Mucosa of stomach (tissue), 1 donor: Measurements from ENCODE around the gene STS.
"Not testable (repeated sequence)": the region's sequence is repeated elsewhere in the genome, so short reads cannot be mapped to it uniquely, and the experiment has no call there.

Experiments used
- H3K27me3 ChIP-seq: one replicate; pipeline ENCODE4 v1.7.0; 2013; ENCODE audit warnings: mild to moderate bottlenecking, low read length; ENCODE audit not compliant: control insufficient read depth, insufficient read depth
- H3K36me3 ChIP-seq: one replicate; pipeline ENCODE4 v1.7.0; 2013; ENCODE audit warnings: low read length; ENCODE audit not compliant: control insufficient read depth, insufficient read depth
- H3K4me1 ChIP-seq: one replicate; pipeline ENCODE4 v1.7.0; 2013; ENCODE audit warnings: mild to moderate bottlenecking, low read length; ENCODE audit not compliant: control insufficient read depth, insufficient read depth
- H3K4me3 ChIP-seq: one replicate; pipeline ENCODE4 v1.7.0; 2013; ENCODE audit warnings: low read length
- H3K9ac ChIP-seq: one replicate; pipeline ENCODE4 v1.7.0; 2013; ENCODE audit warnings: mild to moderate bottlenecking, low read length, moderate library complexity
- H3K9me3 ChIP-seq: one replicate; pipeline ENCODE4 v1.7.0; 2013; ENCODE audit warnings: mild to moderate bottlenecking, low read length, moderate library complexity; ENCODE audit not compliant: control insufficient read depth
- donor health status: Pancreatic carcinoma.

The STS gene

GRCh38 chrX:7163146-7163677 lies 15.7 kb downstream of the STS start:
- Histone ChIP-seq H3K4me1 (peaks cover 14% of the 10 kb centered on the region), H3K9me3 (no peaks in the 10 kb centered on the region), H3K27me3 (no peaks in the 10 kb centered on the region), H3K36me3 (no peaks in the 10 kb centered on the region), H3K9ac (no peak overlapping the region), H3K4me3 (no peak overlapping the region)

GRCh38 chrX:7164174-7164573 lies 16.7 kb downstream of the STS start:
- H3K9me3 ChIP-seq: no peaks in the 10 kb centered on the region
- no peaks in the 10 kb centered on the region for H3K27me3 ChIP-seq
- H3K4me3 ChIP-seq: no peak overlapping the region
- peaks cover 10% of the 10 kb centered on the region for H3K4me1 ChIP-seq
- H3K36me3 ChIP-seq: no peaks in the 10 kb centered on the region
- no peak overlapping the region for H3K9ac ChIP-seq

GRCh38 chrX:7168371-7168770 lies 20.9 kb downstream of the STS start:
- Histone ChIP-seq H3K27me3 (no peaks in the 10 kb centered on the region), H3K9me3 (no peaks in the 10 kb centered on the region), H3K4me1 (no peaks in the 10 kb centered on the region), H3K9ac (no peak overlapping the region), H3K4me3 (no peak overlapping the region), H3K36me3 (no peaks in the 10 kb centered on the region)

- H3K9me3 ChIP-seq: no peaks in the 10 kb centered on the region
- H3K9ac ChIP-seq: no peak overlapping the region
- H3K4me1 ChIP-seq: no peaks in the 10 kb centered on the region
- no peak overlapping the region for H3K4me3 ChIP-seq
- no peaks in the 10 kb centered on the region for H3K27me3 ChIP-seq
- H3K36me3 ChIP-seq: no peaks in the 10 kb centered on the region
Measured at GRCh38 chrX:7169627-7170026, 22.1 kb downstream of the STS start.

GRCh38 chrX:7170898-7171297 lies 23.4 kb downstream of the STS start:
- Histone ChIP-seq H3K36me3 (no peaks in the 10 kb centered on the region), H3K9ac (no peak overlapping the region), H3K4me3 (no peak overlapping the region), H3K4me1 (no peaks in the 10 kb centered on the region), H3K27me3 (no peaks in the 10 kb centered on the region), H3K9me3 (no peaks in the 10 kb centered on the region)

- not testable (repeated sequence) for H3K36me3 ChIP-seq
Measured at GRCh38 chrX:7178859-7179258, 31.3 kb downstream of the STS start.

GRCh38 chrX:7179446-7179845 lies 31.9 kb downstream of the STS start:
- Histone ChIP-seq H3K9me3 (no peaks in the 10 kb centered on the region), H3K27me3 (no peaks in the 10 kb centered on the region), H3K4me3 (no peak overlapping the region), H3K4me1 (no peaks in the 10 kb centered on the region), H3K9ac (no peak overlapping the region), H3K36me3 (no peaks in the 10 kb centered on the region)

More at GRCh38 chrX:7178859-7179258, 31.3 kb downstream of the STS start:
- H3K4me3 ChIP-seq, H3K9ac ChIP-seq, H3K27me3 ChIP-seq, H3K4me1 ChIP-seq, H3K9me3 ChIP-seq: not testable (repeated sequence)

- Histone ChIP-seq H3K27me3 (no peaks in the 10 kb centered on the region), H3K4me1 (no peaks in the 10 kb centered on the region), H3K4me3 (no peak overlapping the region), H3K9ac (no peak overlapping the region), H3K9me3 (no peaks in the 10 kb centered on the region), H3K36me3 (no peaks in the 10 kb centered on the region)
Measured at GRCh38 chrX:7184816-7185215, 37.3 kb downstream of the STS start.

- Histone ChIP-seq H3K27me3 (no peaks in the 10 kb centered on the region), H3K9ac (no peak overlapping the region), H3K4me1 (no peaks in the 10 kb centered on the region), H3K36me3 (no peaks in the 10 kb centered on the region), H3K4me3 (no peak overlapping the region), H3K9me3 (no peaks in the 10 kb centered on the region)
Measured at GRCh38 chrX:7188672-7189071, 41.2 kb downstream of the STS start.

GRCh38 chrX:7190157-7190556 lies 42.6 kb downstream of the STS start:
- H3K9ac ChIP-seq: no peak overlapping the region
- no peak overlapping the region for H3K4me3 ChIP-seq
- no peaks in the 10 kb centered on the region for H3K4me1 ChIP-seq
- no peaks in the 10 kb centered on the region for H3K9me3 ChIP-seq
- H3K36me3 ChIP-seq: no peaks in the 10 kb centered on the region
- no peaks in the 10 kb centered on the region for H3K27me3 ChIP-seq

- no peaks in the 10 kb centered on the region for H3K9me3 ChIP-seq
- no peak overlapping the region for H3K4me3 ChIP-seq
- no peak overlapping the region for H3K9ac ChIP-seq
- H3K27me3 ChIP-seq: no peaks in the 10 kb centered on the region
- no peaks in the 10 kb centered on the region for H3K36me3 ChIP-seq
- H3K4me1 ChIP-seq: no peaks in the 10 kb centered on the region
Measured at GRCh38 chrX:7191681-7192110, 44.2 kb downstream of the STS start.

- Histone ChIP-seq H3K4me3 (no peak overlapping the region), H3K4me1 (no peaks in the 10 kb centered on the region), H3K36me3 (no peaks in the 10 kb centered on the region), H3K9ac (no peak overlapping the region), H3K9me3 (no peaks in the 10 kb centered on the region), H3K27me3 (no peaks in the 10 kb centered on the region)
Measured at GRCh38 chrX:7192871-7193270, 45.4 kb downstream of the STS start.

- H3K36me3 ChIP-seq: no peaks in the 10 kb centered on the region
- no peaks in the 10 kb centered on the region for H3K9me3 ChIP-seq
- no peaks in the 10 kb centered on the region for H3K4me1 ChIP-seq
- H3K4me3 ChIP-seq: no peak overlapping the region
- no peaks in the 10 kb centered on the region for H3K27me3 ChIP-seq
- no peak overlapping the region for H3K9ac ChIP-seq
Measured at GRCh38 chrX:7194606-7195005, 47.1 kb downstream of the STS start.
